HG03060 (cell line): Measurements from ENCODE around the gene OLFML3.

ENCODE experiments used
- ATAC-seq: cut with Tn5 transposase; IDR thresholded peaks from one replicate; pipeline ENCODE4 v1.9.1; 2021; ENCODE audit warnings: low read depth, moderate number of reproducible peaks; ENCODE audit not compliant: unreplicated experiment

The OLFML3 gene, protein sequence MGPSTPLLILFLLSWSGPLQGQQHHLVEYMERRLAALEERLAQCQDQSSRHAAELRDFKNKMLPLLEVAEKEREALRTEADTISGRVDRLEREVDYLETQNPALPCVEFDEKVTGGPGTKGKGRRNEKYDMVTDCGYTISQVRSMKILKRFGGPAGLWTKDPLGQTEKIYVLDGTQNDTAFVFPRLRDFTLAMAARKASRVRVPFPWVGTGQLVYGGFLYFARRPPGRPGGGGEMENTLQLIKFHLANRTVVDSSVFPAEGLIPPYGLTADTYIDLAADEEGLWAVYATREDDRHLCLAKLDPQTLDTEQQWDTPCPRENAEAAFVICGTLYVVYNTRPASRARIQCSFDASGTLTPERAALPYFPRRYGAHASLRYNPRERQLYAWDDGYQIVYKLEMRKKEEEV

DNA sequence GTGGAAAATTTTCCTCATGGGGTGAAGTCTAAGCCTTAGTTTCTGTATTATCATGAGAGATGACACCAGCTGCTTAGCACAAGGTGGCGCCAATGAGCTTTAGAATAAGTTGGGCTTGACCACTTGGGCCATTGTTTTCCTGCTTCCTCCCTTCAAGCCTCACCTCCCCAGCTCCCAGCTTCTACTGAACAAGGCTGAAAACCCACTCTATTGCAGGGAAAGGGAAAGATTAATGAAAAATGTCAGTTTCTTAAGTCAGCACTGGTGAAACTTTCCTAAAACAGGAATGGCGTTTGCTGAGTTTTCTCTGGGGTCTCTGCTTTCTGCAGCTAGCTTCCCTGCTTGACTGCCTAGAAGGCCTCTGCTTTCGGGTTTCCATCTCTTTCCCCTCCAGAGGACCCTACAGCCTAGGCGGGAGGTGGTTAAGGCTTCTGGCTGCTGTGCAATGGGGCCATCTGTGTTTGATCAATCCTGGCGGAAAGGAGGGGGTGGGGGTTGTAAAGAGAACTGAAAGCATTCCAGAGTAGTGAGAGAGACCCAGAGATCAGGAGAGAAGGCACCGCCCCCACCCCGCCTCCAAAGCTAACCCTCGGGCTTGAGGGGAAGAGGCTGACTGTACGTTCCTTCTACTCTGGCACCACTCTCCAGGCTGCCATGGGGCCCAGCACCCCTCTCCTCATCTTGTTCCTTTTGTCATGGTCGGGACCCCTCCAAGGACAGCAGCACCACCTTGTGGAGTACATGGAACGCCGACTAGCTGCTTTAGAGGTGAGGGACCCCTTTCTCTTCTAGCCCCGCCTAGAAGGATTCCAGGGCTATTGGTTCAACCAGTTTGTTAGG lies at the start of gene OLFML3:
Gene OLFML3 (plus strand): TSS at position 612 of the 840 bp plus-strand sequence. CDS start 43 bp downstream, at position 655.
- ATAC-seq, result no peak

DNA sequence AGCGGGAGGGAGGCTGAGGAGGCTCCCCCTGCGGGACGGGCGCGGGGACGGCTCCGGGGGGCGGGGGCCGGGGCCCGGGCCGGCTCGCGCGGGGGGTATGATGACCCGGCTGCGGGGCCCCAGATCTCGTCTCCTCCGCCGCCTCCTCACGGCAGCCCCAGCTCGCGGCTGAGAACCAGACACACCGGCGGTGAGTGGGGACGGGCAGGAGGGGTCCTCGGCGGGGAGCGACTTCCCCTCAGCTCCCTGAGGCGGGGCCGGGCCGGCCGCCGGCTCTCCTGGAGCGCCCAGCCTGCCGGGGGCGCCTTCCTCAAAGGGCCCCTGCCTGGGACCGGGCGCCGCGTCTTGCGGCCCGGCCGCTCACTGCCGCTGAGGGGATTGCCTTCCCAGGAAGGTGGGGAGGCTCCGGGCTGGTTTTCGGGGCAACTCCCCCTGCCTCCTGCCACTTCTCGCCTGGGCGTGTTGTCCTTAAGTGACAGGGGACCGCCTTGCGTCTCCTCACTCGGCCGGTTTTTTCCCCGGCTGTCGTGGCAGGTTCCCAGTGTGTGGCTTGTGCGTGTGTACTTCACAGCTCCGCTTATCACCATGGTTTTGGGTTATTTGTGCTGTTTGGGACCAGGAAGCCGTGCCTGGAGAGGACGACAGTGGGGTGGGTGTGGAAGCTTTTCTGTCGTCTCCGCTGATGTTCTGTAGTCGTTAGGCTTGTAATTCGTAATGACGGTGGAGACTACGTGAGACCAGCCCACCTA lies 49.4 kb upstream of the OLFML3 start:
- peak; percentile 8 for ATAC-seq

DNA sequence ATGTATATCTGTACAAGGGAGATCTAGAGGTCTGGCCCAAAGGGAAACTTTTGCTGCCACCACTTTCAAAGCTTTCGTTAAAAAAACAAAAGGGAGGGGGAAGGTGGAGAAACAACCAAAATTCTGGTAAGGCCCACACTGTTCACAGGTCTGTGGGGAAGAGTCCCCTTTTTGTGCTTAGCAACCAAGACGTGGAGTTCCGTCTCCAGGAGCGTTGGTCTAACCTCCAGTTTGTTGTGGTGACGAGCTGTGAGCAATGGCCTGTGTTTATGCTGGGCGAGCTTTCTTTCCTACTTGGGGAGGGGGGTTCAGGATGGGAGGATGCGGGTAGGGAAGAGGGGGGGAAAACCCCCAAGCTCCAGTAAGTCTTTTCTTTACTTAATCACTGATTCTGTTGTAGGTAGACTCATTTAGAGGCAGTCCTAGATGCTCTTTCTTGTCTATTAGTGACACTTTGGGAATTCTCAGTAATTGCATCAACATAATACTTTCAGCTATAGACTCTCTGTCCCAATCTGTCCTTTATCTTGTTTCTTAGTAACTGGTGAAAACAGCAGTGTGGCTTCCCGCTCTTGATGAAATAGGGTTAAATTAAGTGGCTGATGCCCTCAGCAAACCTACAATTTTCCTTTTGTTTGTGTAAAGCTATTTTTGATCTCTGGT lies 48.6 kb upstream of the OLFML3 start:
- peak; percentile 14 for ATAC-seq

DNA sequence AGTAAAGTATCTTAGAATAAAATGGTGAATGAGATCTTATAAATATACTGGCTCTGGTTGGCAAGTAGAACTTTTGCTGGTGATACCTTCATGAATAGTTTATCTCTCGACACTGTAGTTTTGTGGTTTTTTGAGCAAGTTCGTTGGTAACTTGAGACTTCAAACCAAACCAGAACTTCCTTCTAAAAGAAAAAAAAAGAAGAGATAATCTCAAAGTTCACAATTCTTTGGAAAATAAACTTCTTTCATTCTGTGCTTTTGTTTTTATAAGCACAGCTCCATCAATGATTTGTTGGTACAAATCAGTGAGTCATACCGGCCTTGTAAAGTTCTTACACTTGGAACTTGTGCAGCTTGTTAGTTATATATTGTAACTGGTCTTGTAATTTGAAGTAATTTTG lies 47.8 kb upstream of the OLFML3 start:
- ATAC-seq, result no peak

DNA sequence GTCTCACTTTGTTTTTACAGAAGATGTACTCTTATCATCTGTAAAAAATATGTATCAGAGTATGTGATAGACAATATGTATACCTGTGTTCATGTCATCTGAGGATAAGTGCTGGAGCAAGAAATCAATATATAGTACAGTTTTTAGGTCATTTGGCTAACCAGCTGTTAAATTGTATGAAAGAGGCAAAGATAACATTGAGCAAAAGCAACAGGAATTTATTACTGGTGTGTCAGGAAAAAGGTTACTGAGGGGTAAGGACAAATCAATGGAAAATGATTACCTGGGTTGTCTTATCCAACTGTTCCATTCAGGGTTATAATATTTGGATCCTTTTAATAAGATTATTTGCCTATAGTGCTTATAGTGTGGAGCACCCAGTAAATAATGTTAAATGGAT lies 45.3 kb upstream of the OLFML3 start:
- no peak for ATAC-seq

DNA sequence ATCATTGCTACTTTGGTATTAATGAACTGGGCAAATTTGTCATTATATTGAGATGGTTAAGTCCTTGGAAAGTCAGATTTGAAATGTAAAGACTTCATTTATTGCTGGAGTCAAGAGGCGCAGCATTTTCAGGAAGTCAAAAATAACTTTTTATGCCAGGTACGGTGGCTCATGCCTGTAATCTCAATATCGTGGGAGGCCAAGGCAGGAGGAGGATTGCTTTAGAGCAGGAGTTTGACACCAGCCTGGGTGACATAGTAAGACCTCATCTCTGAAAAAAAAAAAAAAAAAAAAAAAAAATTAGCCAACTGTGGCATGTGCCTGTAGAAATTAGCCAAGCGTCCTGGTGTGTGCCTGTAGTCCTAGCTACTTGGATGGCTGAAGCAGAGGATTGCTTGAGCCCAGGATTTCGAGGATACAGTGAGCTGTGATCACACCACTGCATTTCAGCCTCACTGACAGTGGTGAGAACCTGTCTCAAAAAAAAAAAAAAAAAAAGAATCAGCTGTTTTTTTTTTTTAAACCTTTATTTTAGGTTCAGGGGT lies 44.7 kb upstream of the OLFML3 start:
- no peak for ATAC-seq

DNA sequence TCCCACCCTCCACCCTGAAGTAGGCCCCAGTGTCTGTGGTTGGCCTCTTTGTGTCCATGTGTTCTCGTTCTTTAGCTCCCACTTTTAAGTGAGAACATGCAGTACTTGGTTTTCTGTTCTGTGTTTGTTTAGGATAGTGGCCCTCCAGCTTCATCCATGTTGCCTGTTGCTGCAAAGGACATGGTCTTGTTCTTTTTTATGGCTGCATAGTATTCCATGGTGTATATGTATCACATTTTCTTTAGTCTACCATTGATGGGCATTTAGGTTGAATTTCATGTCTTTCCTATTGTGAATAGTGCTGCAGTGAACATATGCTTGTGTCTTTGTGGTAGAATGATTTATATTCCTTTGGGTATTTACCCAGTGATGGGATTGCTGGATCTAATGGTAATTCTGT lies 44.1 kb upstream of the OLFML3 start:
- no peak for ATAC-seq

DNA sequence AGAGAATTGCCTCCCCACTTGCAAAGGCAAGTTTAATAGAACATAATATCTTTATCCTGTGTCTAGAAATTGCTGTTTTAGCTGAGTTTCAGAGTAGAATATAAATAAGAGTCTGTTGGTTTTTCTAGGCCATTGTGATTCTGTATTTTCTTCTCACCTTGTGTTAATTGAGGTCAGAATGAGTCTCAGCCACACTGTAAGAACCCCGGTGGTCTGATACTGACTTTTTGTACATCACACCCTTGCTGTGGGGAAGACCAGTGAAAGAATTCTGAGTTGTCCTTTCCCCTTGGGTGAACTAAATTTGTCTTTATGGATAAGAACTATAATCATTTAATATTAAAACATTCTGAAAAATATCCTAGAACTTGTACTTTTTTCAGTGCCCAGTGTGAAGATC lies 43.3 kb upstream of the OLFML3 start:
- ATAC-seq, result no peak

DNA sequence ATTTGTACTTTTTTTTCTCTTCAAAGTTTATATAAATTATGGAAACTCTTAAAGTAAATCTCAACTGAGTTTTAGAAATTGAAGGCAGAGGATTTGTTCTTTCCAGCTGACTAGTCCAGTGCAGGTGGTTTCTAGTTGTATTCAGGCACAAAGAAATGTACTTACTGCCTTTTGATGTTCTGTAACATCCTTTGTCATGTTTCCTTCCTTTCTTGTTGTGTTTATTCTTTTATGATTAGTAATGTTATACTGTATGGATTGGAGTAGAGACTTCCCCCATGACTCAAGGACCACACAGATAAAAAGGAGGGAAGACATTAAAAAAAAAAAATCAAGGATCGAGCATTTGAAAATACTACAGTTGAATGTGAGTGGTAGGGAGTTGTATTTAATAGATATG lies 42.1 kb upstream of the OLFML3 start:
- ATAC-seq, result no peak

DNA sequence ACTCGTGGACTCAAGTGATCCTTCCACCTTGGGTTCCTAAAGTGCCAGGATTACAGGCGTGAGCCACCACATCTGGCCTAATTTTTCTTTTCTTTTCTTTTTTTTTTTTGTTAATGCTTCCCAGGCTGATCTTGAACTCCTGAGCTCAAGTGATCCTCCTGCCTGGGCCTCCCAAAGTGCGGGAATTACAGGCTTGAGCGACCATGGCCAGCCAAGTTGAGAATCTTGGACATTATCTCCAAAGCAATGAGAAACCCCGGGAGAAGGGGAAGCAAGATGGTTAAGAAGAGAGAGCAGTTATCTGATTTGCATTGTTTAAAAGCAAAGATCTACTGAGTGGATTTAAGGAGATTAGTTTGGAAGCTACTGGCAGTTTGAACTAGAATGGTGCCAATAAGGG lies 41.1 kb upstream of the OLFML3 start:
- no peak for ATAC-seq

DNA sequence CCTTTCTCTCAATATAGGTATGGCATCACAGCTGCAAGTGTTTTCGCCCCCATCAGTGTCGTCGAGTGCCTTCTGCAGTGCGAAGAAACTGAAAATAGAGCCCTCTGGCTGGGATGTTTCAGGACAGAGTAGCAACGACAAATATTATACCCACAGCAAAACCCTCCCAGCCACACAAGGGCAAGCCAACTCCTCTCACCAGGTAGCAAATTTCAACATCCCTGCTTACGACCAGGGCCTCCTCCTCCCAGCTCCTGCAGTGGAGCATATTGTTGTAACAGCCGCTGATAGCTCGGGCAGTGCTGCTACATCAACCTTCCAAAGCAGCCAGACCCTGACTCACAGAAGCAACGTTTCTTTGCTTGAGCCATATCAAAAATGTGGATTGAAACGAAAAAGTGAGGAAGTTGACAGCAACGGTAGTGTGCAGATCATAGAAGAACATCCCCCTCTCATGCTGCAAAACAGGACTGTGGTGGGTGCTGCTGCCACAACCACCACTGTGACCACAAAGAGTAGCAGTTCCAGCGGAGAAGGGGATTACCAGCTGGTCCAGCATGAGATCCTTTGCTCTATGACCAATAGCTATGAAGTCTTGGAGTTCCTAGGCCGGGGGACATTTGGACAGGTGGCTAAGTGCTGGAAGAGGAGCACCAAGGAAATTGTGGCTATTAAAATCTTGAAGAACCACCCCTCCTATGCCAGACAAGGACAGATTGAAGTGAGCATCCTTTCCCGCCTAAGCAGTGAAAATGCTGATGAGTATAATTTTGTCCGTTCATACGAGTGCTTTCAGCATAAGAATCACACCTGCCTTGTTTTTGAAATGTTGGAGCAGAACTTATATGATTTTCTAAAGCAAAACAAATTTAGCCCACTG lies 38.7 kb upstream of the OLFML3 start:
- ATAC-seq, result no peak

DNA sequence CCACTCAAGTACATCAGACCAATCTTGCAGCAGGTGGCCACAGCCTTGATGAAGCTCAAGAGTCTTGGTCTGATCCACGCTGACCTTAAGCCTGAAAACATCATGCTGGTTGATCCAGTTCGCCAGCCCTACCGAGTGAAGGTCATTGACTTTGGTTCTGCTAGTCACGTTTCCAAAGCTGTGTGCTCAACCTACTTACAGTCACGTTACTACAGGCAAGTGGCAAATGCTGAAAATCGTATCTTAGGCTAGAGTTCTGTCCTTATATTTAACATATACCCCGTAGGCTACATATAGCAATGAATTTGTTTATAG lies 38.1 kb upstream of the OLFML3 start:
- no peak for ATAC-seq

DNA sequence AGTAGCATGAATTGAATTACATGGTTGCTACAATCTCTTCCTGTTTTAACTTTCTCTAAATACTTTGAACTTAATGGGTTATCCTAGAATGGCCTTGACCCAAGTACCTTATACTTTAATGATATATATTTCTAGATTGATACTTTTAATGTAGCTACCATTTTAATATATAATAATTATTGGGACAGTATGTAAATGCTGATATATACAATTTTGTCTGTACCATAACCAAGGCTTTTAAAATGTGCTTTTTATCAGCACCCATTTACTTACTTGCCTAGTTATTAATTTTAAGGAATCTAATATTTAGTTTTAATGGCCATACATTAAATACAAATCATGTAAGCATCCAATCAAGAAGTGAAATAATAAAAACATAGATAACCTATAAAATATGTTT lies 36.7 kb upstream of the OLFML3 start:
- no peak for ATAC-seq

DNA sequence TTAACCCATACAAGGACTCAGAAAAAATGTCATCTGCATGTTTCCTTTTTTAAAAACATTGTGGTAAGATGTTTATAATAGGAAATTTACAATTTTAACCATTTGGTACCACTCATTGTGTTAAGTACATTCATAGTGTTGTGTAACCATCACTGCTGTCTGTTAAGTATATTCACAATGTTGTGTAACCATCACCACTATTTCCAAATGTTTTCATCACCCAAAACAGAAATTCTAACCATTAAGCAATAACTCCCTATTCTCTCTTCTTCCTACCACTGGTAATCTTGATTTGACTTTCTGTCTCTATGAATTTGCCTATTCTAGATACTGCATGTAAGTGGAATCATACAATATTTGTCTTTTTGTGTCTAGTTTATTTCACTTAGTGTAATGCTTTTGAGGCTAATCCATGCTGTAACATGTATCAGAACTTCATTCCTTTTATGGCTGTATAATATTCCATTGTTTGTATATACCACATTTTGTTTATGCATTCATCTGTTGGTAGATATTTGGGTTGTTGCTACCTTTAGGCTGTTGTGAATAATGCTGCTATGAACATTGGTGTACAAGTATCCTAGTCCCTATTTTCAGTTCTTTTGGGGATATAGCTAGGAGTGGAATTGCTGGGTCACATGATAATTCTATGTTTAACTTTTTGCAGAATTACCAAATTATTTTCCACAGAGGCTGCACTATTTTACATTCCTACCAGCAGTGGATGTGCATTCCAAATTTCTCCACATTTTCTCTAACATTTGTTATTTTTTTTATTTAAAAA lies 36.1 kb upstream of the OLFML3 start:
- ATAC-seq, result no peak

DNA sequence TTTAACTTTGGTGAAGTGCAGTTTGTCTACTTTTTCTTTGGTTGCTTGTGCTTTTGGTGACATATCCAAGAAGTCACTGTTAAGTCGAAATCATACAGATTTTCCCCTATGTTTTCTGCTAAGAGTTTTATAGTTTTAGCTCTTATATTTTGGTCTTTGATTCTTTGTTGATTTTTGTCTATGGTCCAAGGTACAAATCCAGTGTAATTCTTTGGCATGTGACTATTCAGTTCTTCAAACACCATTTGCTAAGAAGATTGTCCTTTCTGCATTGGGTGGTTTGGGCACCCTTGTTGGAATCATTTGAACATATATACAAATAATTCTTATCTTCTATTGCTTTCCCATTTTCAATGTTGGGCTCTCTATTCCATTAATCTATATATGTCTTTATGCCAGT lies 33.9 kb upstream of the OLFML3 start:
- ATAC-seq, result no peak

DNA sequence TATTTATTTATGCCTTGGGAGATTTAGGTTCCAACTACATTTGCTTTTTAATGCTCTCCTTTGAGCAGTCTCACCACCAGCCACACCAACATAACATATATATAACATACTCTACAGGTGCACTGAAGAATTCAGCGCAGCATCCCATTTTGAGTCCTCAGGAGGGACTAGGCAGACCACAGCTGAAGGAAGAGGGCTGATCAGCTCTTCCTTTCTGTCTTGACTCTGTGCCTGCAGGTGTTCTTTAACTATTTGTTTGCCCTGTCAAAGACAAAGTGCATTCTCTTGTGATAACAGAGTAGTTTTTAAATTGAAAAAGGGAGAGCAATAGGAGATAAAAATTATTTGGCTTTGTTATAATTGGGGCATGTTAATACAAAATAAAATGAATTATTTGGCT lies 33.2 kb upstream of the OLFML3 start:
- ATAC-seq, result no peak

DNA sequence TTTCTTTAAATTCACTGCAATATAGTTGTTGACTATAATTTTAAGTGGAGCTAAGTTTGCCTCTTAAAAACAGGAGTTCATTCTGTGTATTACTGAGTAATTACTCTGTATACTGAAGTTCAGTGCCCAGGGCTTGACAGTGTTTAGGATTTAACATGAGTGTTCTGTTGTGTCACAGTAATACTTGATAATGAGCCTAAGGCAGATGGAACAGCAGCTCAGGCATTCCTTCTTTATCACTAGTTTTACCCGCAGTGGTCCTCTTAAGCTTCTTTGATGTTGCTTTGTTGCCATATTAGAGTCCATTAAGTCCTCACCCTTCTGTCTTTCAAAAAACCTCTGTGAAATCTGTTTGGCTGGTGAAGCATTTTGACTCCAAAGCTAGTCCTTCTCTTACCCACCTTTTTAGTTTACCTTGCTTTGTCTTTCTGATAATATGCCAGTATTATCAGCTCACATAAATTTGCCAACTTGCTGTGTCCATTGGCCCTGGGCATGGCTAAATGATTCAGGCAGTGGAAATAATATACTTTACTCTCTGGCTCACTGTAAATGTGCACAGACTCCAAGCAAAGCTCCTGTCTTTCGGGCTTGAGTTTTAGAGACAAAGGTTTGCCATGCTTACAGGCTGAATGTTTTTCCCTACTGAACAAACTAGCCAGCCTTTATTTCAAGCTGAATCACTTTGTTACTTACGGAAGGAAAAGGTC lies 32.4 kb upstream of the OLFML3 start:
- ATAC-seq, result no peak
